Natural killer cell treated with Interleukin-12 subunit alpha and Interleukin-12 subunit beta and Interleukin-15 and Interleukin-18, amount 100 ng/mL, for 72 hours (primary cell): ENCODE results near the gene SH2D7. TPM values are rescaled to one million over a fixed set of nuclear protein-coding genes. Genes with fewer than 3 reads are reported as not detected.

Experiments
- total RNA-seq, 2 donors: library from RNA; stranded (reverse); gene quantifications; one replicate each; pipeline ENCODE4 v1.2.3, GENCODE V29; 2022

Gene SH2D7
- total RNA-seq, 2 donors from 2014 or later: not detected

Other genes with a start within 250 kb of the SH2D7 start
- 10 to 100 TPM; 54.1 to 97.0 TPM for gene TBC1D2B, start 14.8 kb upstream of the SH2D7 start, total RNA-seq
- 1 to 10 TPM in 1 of 2 donors, under 1 TPM in 1; 0.67 to 1.8 TPM for gene CIB2, start 38.9 kb downstream of the SH2D7 start, total RNA-seq
- gene IDH3A, start 56.8 kb downstream of the SH2D7 start, total RNA-seq: 100 to 1,000 TPM; 135 to 169 TPM
- gene ACSBG1, start 142.0 kb downstream of the SH2D7 start, total RNA-seq: under 1 TPM in 1 of 2 donors, not detected in 1; 0.31 TPM
- gene DNAJA4, start 172.0 kb downstream of the SH2D7 start, total RNA-seq: 10 to 100 TPM; 35.2 to 50.4 TPM
- 10 to 100 TPM; 40.7 to 50.0 TPM for gene SKIC8, start 207.0 kb downstream of the SH2D7 start, total RNA-seq
- gene CRABP1, start 247.8 kb downstream of the SH2D7 start, total RNA-seq: not detected